Right lobe of liver (tissue), 4 donors: ENCODE data around the gene PTS.

Experiments used
- CTCF ChIP-seq, 4 donors: fragments of 200-600 bp in 3 of 4; fragments of 450-650 bp in 1 of 4; IDR thresholded peaks; one replicate each; pipeline versions ENCODE4 v1.5.1 to v1.8.0; 2016 to 2022; ENCODE audit warnings: antibody characterized with exemption in 4 of 4, mild to moderate bottlenecking in 2 of 4
- POLR2A ChIP-seq: fragments of 450-650 bp; IDR thresholded peaks from one replicate; pipeline ENCODE4 v1.6.1; 2017; ENCODE audit warnings: antibody characterized with exemption, mild to moderate bottlenecking
- donor health status: DM: no; HTN: no; CAD: no.
- donor health status: DM: no; HTN: no; CAD: no.
- donor health status: DM: no; HTN: yes; CAD: no.

- no peak for TF ChIP-seq CTCF (IDR thresholded peaks at IDR 0.05)
- TF ChIP-seq POLR2A: no peak
These were observed 11.2 kb downstream of the PTS start for GRCh38 chr11:112237451-112237850.
